D721Med (cell line): ENCODE results near the gene TAOK1.

Experiments
- DNase-seq: peaks from one replicate; pipeline ENCODE4 v3.0.0; 2011; ENCODE audit warnings: low spot score; ENCODE audit not compliant: insufficient read length
- FAIRE-seq: peaks from 2 replicates; lab custom pipeline; 2011; peaks lifted over from hg19 to GRCh38; lab: Jason Lieb, UNC
- CTCF ChIP-seq: IDR thresholded peaks from 2 replicates; pipeline ENCODE4 v1.5.1; 2012; ENCODE audit warnings: mild to moderate bottlenecking, control low read depth; ENCODE audit not compliant: insufficient read depth; ENCODE audit errors: missing control alignments

The TAOK1 gene

GRCh38 chr17:29589524-29590410 is 199.6 kb downstream of the TAOK1 start, which contains the start of gene GIT1:
Gene GIT1, minus strand, starts transcription at chr17:29589648. Its CDS starts 270 bp downstream, at chr17:29589378.
- DNase-seq (peak; percentile 87), FAIRE-seq (no peak)
- no peak for TF ChIP-seq CTCF

- TF ChIP-seq CTCF, result no peak
- FAIRE-seq (no peak), DNase-seq (no peak)
These were observed 200.4 kb downstream of the TAOK1 start for GRCh38 chr17:29590411-29591145.

- DNase-seq, result no peak
- TF ChIP-seq CTCF, result no peak
- no peak for FAIRE-seq
These were observed 201.1 kb downstream of the TAOK1 start for GRCh38 chr17:29591146-29591736.

GRCh38 chr17:29591737-29592608 is 201.8 kb downstream of the TAOK1 start:
- DNase-seq (peak; percentile 68), FAIRE-seq (no peak)
- peak; percentile 97 for TF ChIP-seq CTCF

- FAIRE-seq (no peak), DNase-seq (no peak)
- TF ChIP-seq CTCF, result no peak
These were observed 202.8 kb downstream of the TAOK1 start, which contains the start of gene ANKRD13B for GRCh38 chr17:29592850-29593551. Gene ANKRD13B, plus strand, starts transcription at chr17:29593132. Its CDS starts 490 bp downstream, at chr17:29593622.
